GM12875 (cell line): Measurements from ENCODE around the gene ASTN2.

ENCODE experiments used
- H3K4me3 ChIP-seq: one replicate; pipeline ENCODE4 v1.5.1; 2011; ENCODE audit warnings: low read depth, low read length, control low read depth
- TF ChIP-seq, protein P1 (sequence below): IDR thresholded peaks from 2 replicates; pipeline ENCODE4 v1.5.1; 2011; ENCODE audit warnings: low read depth, mild to moderate bottlenecking, control low read depth, inconsistent platforms, low read length, moderate library complexity, borderline replicate concordance; ENCODE audit not compliant: insufficient read depth

The ASTN2 gene

DNA sequence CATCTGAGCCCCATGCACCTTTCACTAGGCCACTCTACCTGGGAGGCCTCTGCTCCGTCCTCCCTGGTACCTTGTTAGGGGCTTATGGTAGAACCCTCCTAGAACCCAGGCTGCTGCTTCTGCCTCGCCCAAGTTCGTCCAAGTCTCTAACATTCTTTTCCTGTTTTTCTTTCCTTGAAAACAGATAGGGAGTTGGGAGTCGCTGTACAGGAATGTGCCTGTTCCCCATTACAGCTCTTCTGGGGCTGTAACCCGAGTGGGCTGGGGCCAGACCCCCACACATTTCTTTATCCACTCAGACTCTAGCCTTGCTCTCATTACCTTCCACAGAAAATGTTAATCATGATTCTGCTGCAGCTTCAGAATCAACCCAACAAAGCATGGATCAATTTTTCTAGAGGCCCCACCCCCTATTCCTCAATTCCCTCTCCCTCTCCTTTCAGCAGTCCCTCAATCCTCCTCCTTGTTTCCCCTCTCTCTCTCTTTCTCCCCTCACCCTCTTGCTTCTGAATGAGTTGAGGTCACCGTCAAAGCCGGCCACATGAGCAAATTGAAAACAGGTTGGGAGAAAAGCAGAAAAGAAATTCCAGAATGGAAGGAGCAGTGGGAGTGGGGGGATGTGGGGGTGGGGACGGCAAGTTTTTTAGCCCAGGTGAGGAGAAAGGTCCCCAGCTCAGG lies 921.5 kb downstream of the ASTN2 start:
- TF ChIP-seq, protein P1, sequence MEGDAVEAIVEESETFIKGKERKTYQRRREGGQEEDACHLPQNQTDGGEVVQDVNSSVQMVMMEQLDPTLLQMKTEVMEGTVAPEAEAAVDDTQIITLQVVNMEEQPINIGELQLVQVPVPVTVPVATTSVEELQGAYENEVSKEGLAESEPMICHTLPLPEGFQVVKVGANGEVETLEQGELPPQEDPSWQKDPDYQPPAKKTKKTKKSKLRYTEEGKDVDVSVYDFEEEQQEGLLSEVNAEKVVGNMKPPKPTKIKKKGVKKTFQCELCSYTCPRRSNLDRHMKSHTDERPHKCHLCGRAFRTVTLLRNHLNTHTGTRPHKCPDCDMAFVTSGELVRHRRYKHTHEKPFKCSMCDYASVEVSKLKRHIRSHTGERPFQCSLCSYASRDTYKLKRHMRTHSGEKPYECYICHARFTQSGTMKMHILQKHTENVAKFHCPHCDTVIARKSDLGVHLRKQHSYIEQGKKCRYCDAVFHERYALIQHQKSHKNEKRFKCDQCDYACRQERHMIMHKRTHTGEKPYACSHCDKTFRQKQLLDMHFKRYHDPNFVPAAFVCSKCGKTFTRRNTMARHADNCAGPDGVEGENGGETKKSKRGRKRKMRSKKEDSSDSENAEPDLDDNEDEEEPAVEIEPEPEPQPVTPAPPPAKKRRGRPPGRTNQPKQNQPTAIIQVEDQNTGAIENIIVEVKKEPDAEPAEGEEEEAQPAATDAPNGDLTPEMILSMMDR = no peak
- H3K4me3 ChIP-seq = no peak overlapping the region

DNA sequence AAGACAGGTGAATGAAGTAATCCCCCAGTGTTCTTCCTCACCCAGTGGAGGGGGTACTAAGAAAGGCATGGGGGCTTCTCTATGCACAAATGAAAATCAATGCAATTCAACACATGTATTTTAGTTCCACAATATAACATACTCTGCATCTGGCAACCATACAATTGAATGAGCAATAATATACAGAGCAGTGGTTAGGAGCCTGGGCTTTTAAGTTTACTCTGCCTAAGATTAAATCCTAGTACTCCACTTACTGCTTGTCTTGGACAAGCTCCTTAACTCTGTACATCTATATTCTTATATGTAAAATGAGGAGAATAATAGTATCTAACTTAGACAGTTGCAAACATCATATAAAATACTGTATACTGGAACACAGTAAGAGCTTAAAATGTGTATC lies 923.2 kb downstream of the ASTN2 start:
- TF ChIP-seq, protein P1 = no peak
- H3K4me3 ChIP-seq = no peak overlapping the region

DNA sequence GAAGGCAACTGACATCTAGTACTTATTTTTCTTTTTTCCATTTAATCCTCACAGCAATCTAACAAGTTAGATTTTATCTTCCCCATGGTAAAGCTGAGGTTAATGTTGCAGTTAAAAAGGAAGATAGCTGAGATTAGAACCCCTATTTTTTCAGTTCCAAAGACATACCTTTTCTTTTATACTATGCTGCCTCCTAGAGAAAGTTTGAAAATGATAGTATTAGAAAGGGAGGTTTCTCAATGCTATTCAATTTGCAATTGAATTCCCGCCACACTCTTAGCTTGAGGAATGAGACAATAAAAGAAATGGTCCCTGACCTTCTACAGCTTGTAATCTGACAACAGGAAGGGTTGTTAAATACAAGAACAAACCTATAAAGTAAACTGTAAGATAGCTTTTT lies 923.6 kb downstream of the ASTN2 start:
- TF ChIP-seq, protein P1 = no peak
- no peak overlapping the region for H3K4me3 ChIP-seq

DNA sequence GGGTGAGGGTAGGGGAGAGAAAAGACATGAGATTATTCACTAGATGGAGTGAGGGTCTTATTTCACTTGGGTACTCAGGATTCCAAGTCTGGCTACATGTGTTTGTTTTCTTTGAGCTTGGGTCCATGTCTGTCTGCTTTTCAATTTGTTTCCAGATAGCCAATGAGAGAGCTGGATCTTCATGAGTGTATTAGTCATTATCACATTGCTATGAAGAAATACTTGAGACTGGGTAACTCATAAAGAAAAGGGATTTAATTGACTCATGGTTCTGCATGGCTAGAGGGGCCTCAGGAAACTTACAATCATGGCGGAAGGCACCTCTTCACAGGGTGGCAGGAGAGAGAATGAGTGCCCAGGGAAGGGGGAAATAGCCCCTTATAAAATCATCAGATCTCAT lies 924.5 kb downstream of the ASTN2 start:
- TF ChIP-seq, protein P1 = no peak
- H3K4me3 ChIP-seq = no peak overlapping the region

DNA sequence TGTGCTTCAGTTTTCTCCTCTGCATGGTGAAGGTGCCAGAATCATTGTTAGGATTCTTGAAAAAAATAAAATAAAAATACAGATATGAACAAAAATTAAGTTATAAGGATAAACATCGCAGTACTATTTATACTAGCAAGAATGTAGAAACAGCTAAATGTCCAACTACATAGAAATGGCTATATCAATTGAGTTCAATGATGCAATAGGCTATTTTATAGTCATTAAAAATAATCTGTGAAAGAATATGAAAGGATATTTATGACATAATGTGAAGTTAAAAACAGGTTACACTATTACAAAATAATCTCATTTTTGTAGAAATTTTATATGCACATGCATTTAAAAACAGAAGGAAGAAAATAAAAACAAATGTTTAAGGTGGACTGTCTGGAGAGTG lies 926.5 kb downstream of the ASTN2 start:
- no peak overlapping the region for H3K4me3 ChIP-seq
- TF ChIP-seq, protein P1 = no peak

DNA sequence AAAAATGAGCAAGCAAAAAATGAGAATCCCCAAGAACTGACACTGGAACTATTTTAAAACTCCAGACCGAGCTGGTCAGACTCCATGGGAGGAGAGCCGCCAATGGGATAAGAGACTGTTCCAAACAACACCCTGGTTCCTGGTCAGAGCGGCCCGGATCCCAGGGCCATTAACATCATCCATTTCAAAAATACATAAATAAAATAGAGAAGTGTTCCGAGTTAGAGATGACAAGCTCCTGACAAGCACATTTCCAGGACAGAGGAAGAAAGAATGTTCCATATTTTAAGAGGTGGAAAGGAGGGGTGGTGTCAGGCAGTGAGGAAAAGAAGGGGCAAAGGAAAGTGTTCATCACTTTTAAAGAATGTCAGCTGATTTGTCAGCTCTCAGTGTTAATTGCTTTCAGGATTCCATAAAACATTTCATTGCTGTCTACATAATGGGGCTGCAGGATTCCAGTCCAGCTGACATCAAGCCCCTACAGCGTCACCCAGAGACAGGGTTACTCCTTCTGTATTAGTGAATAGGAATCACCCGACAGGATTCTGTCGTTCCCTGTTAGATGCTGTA lies 930.3 kb downstream of the ASTN2 start:
- TF ChIP-seq, protein P1 = no peak
- H3K4me3 ChIP-seq = no peak overlapping the region
